Keratinocyte (primary cell): Measurements from ENCODE around the gene KIAA0930. TPM values are rescaled to one million over a fixed set of nuclear protein-coding genes. Genes with fewer than 3 reads are reported as not detected.
"Not testable (repeated sequence)": the region's sequence is repeated elsewhere in the genome, so short reads cannot be mapped to it uniquely, and the experiment has no call there.

Experiments
- DNase-seq: peaks from one replicate; pipeline ENCODE4 v3.0.0-alpha.2; 2011; ENCODE audit warnings: low read depth, missing footprints, low spot score
- FAIRE-seq: peaks from 2 replicates; lab custom pipeline; 2011; peaks lifted over from hg19 to GRCh38; lab: Jason Lieb, UNC
- H2AFZ ChIP-seq: 2 replicates; pipeline ENCODE4 v1.6.0; 2012; ENCODE audit warnings: low read length, control low read depth, inconsistent platforms; ENCODE audit not compliant: control insufficient read depth
- H3K27ac ChIP-seq: 2 replicates; pipeline ENCODE4 v1.5.1; 2011; ENCODE audit warnings: low read length; ENCODE audit not compliant: control insufficient read depth, insufficient read depth
- H3K27me3 ChIP-seq: 3 replicates; pipeline ENCODE4 v1.6.0; 2011; ENCODE audit warnings: low read length; ENCODE audit not compliant: control insufficient read depth, insufficient read depth; ENCODE audit errors: extremely low read depth
- H3K36me3 ChIP-seq, 2 experiments: 2 replicates in 1 of 2; 3 replicates in 1 of 2; pipeline ENCODE4 v1.5.1; 2011; ENCODE audit warnings: low read length in 2 of 2, mild to moderate bottlenecking in 1 of 2; ENCODE audit not compliant: control insufficient read depth in 2 of 2, insufficient read depth in 2 of 2; ENCODE audit errors: extremely low read depth in 1 of 2
- H3K4me1 ChIP-seq: 3 replicates; pipeline ENCODE4 v1.5.1; 2011; ENCODE audit warnings: low read length; ENCODE audit not compliant: control insufficient read depth, insufficient read depth; ENCODE audit errors: extremely low read depth
- H3K4me2 ChIP-seq: 3 replicates; pipeline ENCODE4 v1.6.0; 2011; ENCODE audit warnings: low read depth, low read length; ENCODE audit not compliant: control insufficient read depth, insufficient read depth; ENCODE audit errors: extremely low read depth
- H3K4me3 ChIP-seq, 3 experiments: fragments of 200-600 bp in 1 of 3; sonication (generic) in 1 of 3; 2 replicates in 2 of 3; 3 replicates in 1 of 3; pipeline ENCODE4 v1.5.1; 2011 to 2016; ENCODE audit warnings: low read length in 3 of 3, mild to moderate bottlenecking in 3 of 3, control low read depth in 2 of 3, inconsistent platforms in 1 of 3, low read depth in 1 of 3, mixed read lengths in 1 of 3, mixed run types in 1 of 3, moderate library complexity in 1 of 3; ENCODE audit not compliant: control insufficient read depth in 2 of 3, insufficient read depth in 2 of 3; ENCODE audit errors: extremely low read depth in 1 of 3
- H3K79me2 ChIP-seq: 2 replicates; pipeline ENCODE4 v1.6.0; 2012; ENCODE audit warnings: low read length; ENCODE audit not compliant: control insufficient read depth, insufficient read depth
- H3K9ac ChIP-seq: 3 replicates; pipeline ENCODE4 v1.6.0; 2011; ENCODE audit warnings: low read length; ENCODE audit not compliant: control insufficient read depth, insufficient read depth; ENCODE audit errors: extremely low read depth
- H3K9me1 ChIP-seq: 3 replicates; pipeline ENCODE4 v1.6.0; 2011; ENCODE audit warnings: low read length; ENCODE audit not compliant: control insufficient read depth, insufficient read depth; ENCODE audit errors: extremely low read depth
- H3K9me3 ChIP-seq: 2 replicates; pipeline ENCODE4 v1.5.1; 2012; ENCODE audit warnings: low read depth, low read length; ENCODE audit not compliant: control insufficient read depth
- H4K20me1 ChIP-seq: 3 replicates; pipeline ENCODE4 v1.6.0; 2011; ENCODE audit warnings: low read length; ENCODE audit not compliant: control insufficient read depth, insufficient read depth; ENCODE audit errors: extremely low read depth
- EZH2 ChIP-seq: IDR thresholded peaks from one replicate; pipeline ENCODE4 v1.6.1; 2012; ENCODE audit warnings: inconsistent platforms, mild to moderate bottlenecking, low read length, moderate library complexity
- dilution Hi-C: fragments of 300-500 bp; cut with MboI; formaldehyde crosslinking; loops from one replicate; pipeline ENCODE4 v1.7.0; 2020; ENCODE audit warnings: low sequenced_read_pairs; ENCODE audit not compliant: extremely low pct_ligation_motif_present
- polyA plus RNA-seq, 5 experiments: library from polyadenylated mRNA; depleted of rRNA in 3 of 5; stranded (reverse) in 3 of 5; stranded (forward) in 1 of 5; unstranded in 1 of 5; fragments of >200 nt; gene quantifications; 1 replicate in 1 of 5; 2 replicates in 3 of 5; 3 replicates in 1 of 5; pipeline versions ENCODE4 v1.2.1 to v1.2.3, GENCODE V29; 2011 to 2012; ENCODE audit warnings: missing spikeins in 2 of 5, low read depth in 1 of 5, low replicate concordance in 1 of 5
- TF ChIP-seq, protein P1 (sequence below), 3 experiments: IDR thresholded peaks in 1 of 3; conservative IDR thresholded peaks in 1 of 3; optimal IDR thresholded peaks in 1 of 3; 2 replicates in 2 of 3; 3 replicates in 1 of 3; pipeline versions ENCODE3 to v1.5.1; 2011; ENCODE audit warnings: low read length in 3 of 3, mild to moderate bottlenecking in 3 of 3, moderate library complexity in 2 of 3, control low read depth in 1 of 3, inconsistent platforms in 1 of 3; ENCODE audit not compliant: insufficient read depth in 2 of 3; ENCODE audit errors: extremely low read depth in 1 of 3

KIAA0930 gene
- polyA plus RNA-seq, 1 donor (not counting 4 experiments of a cell fraction or from before 2014, with no cell fraction given) = 115 TPM

DNA sequence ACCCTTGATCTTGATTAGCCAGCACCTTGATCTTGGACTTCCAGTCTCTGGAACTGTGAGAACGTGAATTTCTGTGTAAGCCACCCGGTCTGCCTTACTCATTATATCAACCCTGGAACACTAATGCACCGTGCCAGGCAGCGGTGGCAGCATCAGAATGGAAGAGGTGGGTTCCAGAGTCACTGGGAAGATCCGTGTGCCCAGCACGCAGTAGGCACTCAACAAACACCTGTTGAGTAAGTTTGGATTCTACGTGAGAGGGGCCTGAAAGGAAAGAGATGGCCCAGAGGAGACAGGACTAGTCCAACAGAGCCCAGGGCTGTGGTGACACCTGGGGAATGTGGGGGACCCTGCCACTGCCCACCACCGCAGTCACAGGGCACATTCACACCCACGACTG, 37.4 kb upstream of the KIAA0930 start:
- TF ChIP-seq EZH2 = no peak
- TF ChIP-seq, protein P1, sequence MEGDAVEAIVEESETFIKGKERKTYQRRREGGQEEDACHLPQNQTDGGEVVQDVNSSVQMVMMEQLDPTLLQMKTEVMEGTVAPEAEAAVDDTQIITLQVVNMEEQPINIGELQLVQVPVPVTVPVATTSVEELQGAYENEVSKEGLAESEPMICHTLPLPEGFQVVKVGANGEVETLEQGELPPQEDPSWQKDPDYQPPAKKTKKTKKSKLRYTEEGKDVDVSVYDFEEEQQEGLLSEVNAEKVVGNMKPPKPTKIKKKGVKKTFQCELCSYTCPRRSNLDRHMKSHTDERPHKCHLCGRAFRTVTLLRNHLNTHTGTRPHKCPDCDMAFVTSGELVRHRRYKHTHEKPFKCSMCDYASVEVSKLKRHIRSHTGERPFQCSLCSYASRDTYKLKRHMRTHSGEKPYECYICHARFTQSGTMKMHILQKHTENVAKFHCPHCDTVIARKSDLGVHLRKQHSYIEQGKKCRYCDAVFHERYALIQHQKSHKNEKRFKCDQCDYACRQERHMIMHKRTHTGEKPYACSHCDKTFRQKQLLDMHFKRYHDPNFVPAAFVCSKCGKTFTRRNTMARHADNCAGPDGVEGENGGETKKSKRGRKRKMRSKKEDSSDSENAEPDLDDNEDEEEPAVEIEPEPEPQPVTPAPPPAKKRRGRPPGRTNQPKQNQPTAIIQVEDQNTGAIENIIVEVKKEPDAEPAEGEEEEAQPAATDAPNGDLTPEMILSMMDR (optimal IDR thresholded peaks at IDR 0.05 in 1 of 3, IDR thresholded peaks at IDR 0.05 in 1 of 3, conservative IDR thresholded peaks at IDR 0.05 in 1 of 3; ENCODE audit: extremely low read depth in 1 of 3, insufficient read depth in 2 of 3, low read length in 3 of 3) = no peak
- no peak overlapping the region for H3K27ac ChIP-seq
- dilution Hi-C loops = no loop called here
- no peak overlapping the region for H2AFZ ChIP-seq
- no peaks in the 10 kb centered on the region for H3K27me3 ChIP-seq
- FAIRE-seq (no peak), DNase-seq (no peak)
- H3K9ac ChIP-seq = no peak overlapping the region
- H3K4me2 ChIP-seq = no peak overlapping the region
- H3K36me3 ChIP-seq = no peaks in the 10 kb centered on the region
- H3K9me3 ChIP-seq = no peaks in the 10 kb centered on the region
- no peaks in the 10 kb centered on the region for H3K79me2 ChIP-seq
- no peak overlapping the region for H3K4me3 ChIP-seq
- H3K4me1 ChIP-seq = peaks cover 2% of the 10 kb centered on the region
- H4K20me1 ChIP-seq = no peaks in the 10 kb centered on the region
- no peaks in the 10 kb centered on the region for H3K9me1 ChIP-seq

GRCh38 chr22:45277720-45278119, 37.0 kb upstream of the KIAA0930 start:
- H3K4me1 ChIP-seq, DNase-seq, H3K4me2 ChIP-seq, H3K4me3 ChIP-seq, H3K27me3 ChIP-seq, dilution Hi-C loops, H4K20me1 ChIP-seq, H3K36me3 ChIP-seq, H3K9me3 ChIP-seq, H3K9ac ChIP-seq, H3K9me1 ChIP-seq, H3K79me2 ChIP-seq, H3K27ac ChIP-seq, FAIRE-seq, H2AFZ ChIP-seq: not testable (repeated sequence)

DNA sequence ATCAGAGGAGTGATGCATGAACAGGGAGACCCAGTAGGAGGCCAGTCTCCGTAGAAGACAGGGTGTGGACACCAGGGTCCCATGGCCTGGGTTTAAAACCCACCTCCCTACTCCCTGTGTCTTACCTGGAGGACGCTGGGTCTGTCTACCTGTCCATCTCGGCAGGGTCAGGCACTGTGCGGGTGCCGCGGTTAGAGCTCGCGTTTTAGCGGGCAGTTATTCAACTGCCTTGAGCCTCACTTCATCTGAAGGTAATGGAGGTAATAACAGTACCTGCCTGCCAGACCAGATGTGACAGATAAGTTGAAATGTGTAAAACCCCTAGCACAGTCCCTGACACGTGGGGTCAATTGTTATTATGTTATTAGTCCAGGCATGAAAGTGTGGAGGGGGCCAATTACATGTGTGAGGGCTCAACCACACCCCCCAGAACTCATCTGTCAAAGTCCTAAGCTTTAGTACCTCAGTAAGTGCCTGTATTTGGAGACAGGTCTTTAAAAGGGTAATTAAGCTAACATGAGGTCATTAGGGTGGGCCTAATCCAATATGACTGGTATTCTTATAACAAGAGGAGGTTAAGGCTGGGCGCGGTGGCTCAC, 35.9 kb upstream of the KIAA0930 start:
- peaks cover 2% of the 10 kb centered on the region for H3K4me1 ChIP-seq
- no peaks in the 10 kb centered on the region for H3K9me3 ChIP-seq
- H2AFZ ChIP-seq = no peak overlapping the region
- TF ChIP-seq, protein P1 (optimal IDR thresholded peaks at IDR 0.05 in 1 of 3, IDR thresholded peaks at IDR 0.05 in 1 of 3, conservative IDR thresholded peaks at IDR 0.05 in 1 of 3; ENCODE audit: extremely low read depth in 1 of 3, insufficient read depth in 2 of 3, low read length in 3 of 3) = no peak
- no peak for TF ChIP-seq EZH2
- DNase-seq = no peak
- H3K27me3 ChIP-seq = no peaks in the 10 kb centered on the region
- H3K79me2 ChIP-seq = no peaks in the 10 kb centered on the region
- H3K4me3 ChIP-seq = no peak overlapping the region
- no peak overlapping the region for H3K9ac ChIP-seq
- H3K4me2 ChIP-seq = no peak overlapping the region
- dilution Hi-C loops = no loop called here
- H3K9me1 ChIP-seq = no peaks in the 10 kb centered on the region
- no peak for FAIRE-seq
- H3K36me3 ChIP-seq = no peaks in the 10 kb centered on the region
- no peaks in the 10 kb centered on the region for H4K20me1 ChIP-seq
- H3K27ac ChIP-seq = no peak overlapping the region
